A673 (cell line): ENCODE measurements around the gene S100A3. TPM values are rescaled to one million over a fixed set of nuclear protein-coding genes. Genes with fewer than 3 reads are reported as not detected.
"Not testable (repeated sequence)": the region's sequence is repeated elsewhere in the genome, so short reads cannot be mapped to it uniquely, and the experiment has no call there.

Experiments
- BruUV-seq: library from RNA; stranded (reverse); fragments of 400-500 nt; replicated peaks from 2 replicates; lab custom pipeline; 2021; lab: Mats Ljungman, UMichigan
- CTCF ChIA-PET: fragments of 300-600 bp; sonication (Branson Sonifier 250); formaldehyde crosslinking; loops from one replicate; lab custom pipeline; 2022; ENCODE audit warnings: antibody characterized with exemption; lab: Charles Lee
- POLR2A ChIA-PET: fragments of 300-600 bp; sonication (Branson Sonifier 250); formaldehyde crosslinking; loops from one replicate; lab custom pipeline; 2022; ENCODE audit warnings: antibody characterized with exemption; ENCODE audit not compliant: low non-redundant PET; lab: Charles Lee
- DNase-seq: peaks from one replicate; pipeline ENCODE4 v3.0.0-alpha.2; 2015; ENCODE audit warnings: low spot score
- H3K27ac ChIP-seq: fragments of 200-600 bp; sonication (generic); 2 replicates; pipeline ENCODE4 v1.5.1; 2016; ENCODE audit warnings: mixed run types, low read depth, mild to moderate bottlenecking, mixed read lengths, antibody characterized with exemption, low read length; ENCODE audit not compliant: poor library complexity, severe bottlenecking
- H3K27me3 ChIP-seq: fragments of 200-600 bp; sonication (generic); replicated peaks from 2 replicates; pipeline ENCODE4 v1.6.1; 2017; ENCODE audit warnings: mixed run types, low read depth, mild to moderate bottlenecking, mixed read lengths, antibody characterized with exemption, low read length; ENCODE audit not compliant: insufficient read depth, poor library complexity
- H3K36me3 ChIP-seq: fragments of 200-600 bp; sonication (generic); 2 replicates; pipeline ENCODE4 v1.6.1; 2016; ENCODE audit warnings: mixed run types, mild to moderate bottlenecking, mixed read lengths, antibody characterized with exemption, low read length; ENCODE audit not compliant: insufficient read depth, poor library complexity, severe bottlenecking
- H3K4me1 ChIP-seq: fragments of 200-600 bp; sonication (generic); 2 replicates; pipeline ENCODE4 v1.6.1; 2017; ENCODE audit warnings: mixed run types, mild to moderate bottlenecking, mixed read lengths, antibody characterized with exemption, low read length; ENCODE audit not compliant: insufficient read depth, poor library complexity, severe bottlenecking
- H3K4me3 ChIP-seq: fragments of 200-600 bp; sonication (generic); 2 replicates; pipeline ENCODE4 v1.5.1; 2016; ENCODE audit warnings: low read depth, mixed run types, mild to moderate bottlenecking, mixed read lengths, low read length; ENCODE audit not compliant: poor library complexity, severe bottlenecking
- H3K9me3 ChIP-seq: fragments of 200-600 bp; sonication (generic); 2 replicates; pipeline ENCODE4 v1.6.1; 2016; ENCODE audit warnings: mixed run types, low read depth, mild to moderate bottlenecking, mixed read lengths, antibody characterized with exemption, low read length; ENCODE audit not compliant: poor library complexity, severe bottlenecking
- CTCF ChIP-seq: fragments of 300-800, 200-600 bp; sonication (generic); conservative IDR thresholded peaks from 2 replicates; pipeline ENCODE4 v1.5.1; 2017; ENCODE audit warnings: low read depth, mild to moderate bottlenecking, antibody characterized with exemption, low read length, moderate library complexity, mixed read lengths
- EZH2 ChIP-seq: fragments of 200-600 bp; sonication (generic); IDR thresholded peaks from 2 replicates; pipeline ENCODE4 v1.6.1; 2017; ENCODE audit warnings: borderline replicate concordance, low read depth, mild to moderate bottlenecking, mixed read lengths, antibody characterized with exemption, low read length; ENCODE audit not compliant: poor library complexity, severe bottlenecking
- intact Hi-C: fragments of 100-400 bp; cut with micrococcal nuclease; formaldehyde crosslinking; loops from one replicate; pipeline ENCODE4 v1.10.0; 2022; ENCODE audit not compliant: unreplicated experiment
- total RNA-seq: library from RNA; stranded (reverse); gene quantifications from 2 replicates; pipeline ENCODE4 v1.2.3, GENCODE V29; 2021

S100A3 gene
- total RNA-seq, 1 experiment from 2014 or later = 0.99 TPM

GRCh38 chr1:153577138-153577537, 28.1 kb upstream of the S100A3 start:
- intact Hi-C loops = no loop called here
- H3K9me3 ChIP-seq = no peaks in the 10 kb centered on the region
- ChIA-PET CTCF (no interaction called here), POLR2A (no interaction called here)
- H3K4me1 ChIP-seq = no peaks in the 10 kb centered on the region
- H3K36me3 ChIP-seq = no peaks in the 10 kb centered on the region
- H3K27me3 ChIP-seq = no peaks in the 10 kb centered on the region
- DNase-seq = no peak
- no peak overlapping the region for H3K27ac ChIP-seq
- BruUV-seq = no TSS peak
- no peak overlapping the region for H3K4me3 ChIP-seq
- no peak for TF ChIP-seq EZH2
- no peak for TF ChIP-seq CTCF

GRCh38 chr1:153575497-153575896, 26.4 kb upstream of the S100A3 start:
- H3K27me3 ChIP-seq, BruUV-seq, H3K36me3 ChIP-seq, DNase-seq, CTCF ChIA-PET, H3K9me3 ChIP-seq, intact Hi-C loops, POLR2A ChIA-PET, H3K27ac ChIP-seq, H3K4me1 ChIP-seq, H3K4me3 ChIP-seq: not testable (repeated sequence)

- H3K4me3 ChIP-seq, H3K9me3 ChIP-seq, DNase-seq, H3K27me3 ChIP-seq, H3K4me1 ChIP-seq, POLR2A ChIA-PET, CTCF ChIA-PET, H3K27ac ChIP-seq, BruUV-seq, intact Hi-C loops, H3K36me3 ChIP-seq: not testable (repeated sequence)
Observed at GRCh38 chr1:153575081-153575491, 26.0 kb upstream of the S100A3 start.

GRCh38 chr1:153573351-153573750, 24.3 kb upstream of the S100A3 start:
- ChIA-PET POLR2A (no interaction called here), CTCF (interaction anchor here (1.0 kb wide), 1 partner anchor 44 kb away, joined by 3 read pairs; no protein-coding TSS in a partner anchor)
- intact Hi-C loops = no loop called here
- no peak overlapping the region for H3K27ac ChIP-seq
- no peak overlapping the region for H3K4me3 ChIP-seq
- peaks cover 1% of the 10 kb centered on the region for H3K4me1 ChIP-seq
- no peaks in the 10 kb centered on the region for H3K36me3 ChIP-seq
- no TSS peak for BruUV-seq
- no peak for DNase-seq
- TF ChIP-seq EZH2 = no peak
- H3K9me3 ChIP-seq = no peaks in the 10 kb centered on the region
- H3K27me3 ChIP-seq = no peaks in the 10 kb centered on the region

GRCh38 chr1:153572569-153573015, 23.5 kb upstream of the S100A3 start:
- Histone ChIP-seq H3K4me3 (no peak overlapping the region), H3K36me3 (no peaks in the 10 kb centered on the region), H3K27me3 (no peaks in the 10 kb centered on the region), H3K4me1 (peaks cover 9% of the 10 kb centered on the region), H3K27ac (no peak overlapping the region), H3K9me3 (no peaks in the 10 kb centered on the region)
- no TSS peak for BruUV-seq
- DNase-seq = peak; percentile 56
- ChIA-PET POLR2A (no interaction called here), CTCF (interaction anchor here (0.9 to 1.0 kb wide), 2 partner anchors 45 to 151 kb away, joined by 3 read pairs; no protein-coding TSS in a partner anchor)
- intact Hi-C loops = no loop called here
- no peak for TF ChIP-seq EZH2
- peak; percentile 62 for TF ChIP-seq CTCF
